Spleen (tissue), 7 donors: Measurements from ENCODE around the gene ERMN.

ENCODE experiments used
- CTCF ChIP-seq, 11 experiments: fragments of 200-600 bp in 7 of 11; fragments of 450-650 bp in 4 of 11; sonication (generic) in 4 of 11; IDR thresholded peaks in 8 of 11; conservative IDR thresholded peaks in 3 of 11; 1 replicate in 7 of 11; 2 replicates in 4 of 11; pipeline versions ENCODE4 v1.4.0 to v1.8.0; 2016 to 2021; ENCODE audit warnings: antibody characterized with exemption in 11 of 11, inconsistent platforms in 4 of 11, mild to moderate bottlenecking in 1 of 11
- POLR2A ChIP-seq, 3 donors: fragments of 450-650 bp; IDR thresholded peaks; one replicate each; pipeline ENCODE4 v1.5.1; 2017; ENCODE audit warnings: antibody characterized with exemption in 3 of 3, mild to moderate bottlenecking in 1 of 3
- POLR2AphosphoS5 ChIP-seq, 3 donors: sonication (generic); formaldehyde crosslinking; IDR thresholded peaks; one replicate each; pipeline ENCODE4 v1.5.1; 2017; ENCODE audit warnings: antibody characterized with exemption in 3 of 3
- donor health status: DM: no; HTN: no; CAD: no; lungs with moderate emphysema.
- donor health status: DM: no; HTN: no; CAD: no.
- donor health status: DM: no; HTN: no; CAD: no.

GRCh38 chr2:157321466-157321865, 4.2 kb downstream of the ERMN start:
- no peak for TF ChIP-seq CTCF (IDR thresholded peaks at IDR 0.05 in 8 of 11, conservative IDR thresholded peaks at IDR 0.05 in 3 of 11)
- no peak for TF ChIP-seq POLR2A (IDR thresholded peaks at IDR 0.05)
- TF ChIP-seq POLR2AphosphoS5 (IDR thresholded peaks at IDR 0.05) = no peak
